PFSK-1 (cell line): ENCODE results near the gene BZW2.

Experiments
- FOXP2 ChIP-seq: optimal IDR thresholded peaks from 2 replicates; pipeline ENCODE3; 2011; ENCODE audit warnings: borderline replicate concordance, control low read depth, inconsistent platforms; ENCODE audit not compliant: insufficient read depth; ENCODE audit errors: extremely low read length, extremely low read depth
- POLR2AphosphoS5 ChIP-seq: IDR thresholded peaks from 2 replicates; pipeline ENCODE4 v1.6.1; 2012; ENCODE audit warnings: low read depth, mild to moderate bottlenecking, control low read depth, low read length, moderate library complexity
- SIN3A ChIP-seq: IDR thresholded peaks from 2 replicates; pipeline ENCODE4 v1.6.1; 2012; ENCODE audit warnings: mild to moderate bottlenecking, low read length, moderate library complexity, borderline replicate concordance; ENCODE audit not compliant: insufficient read depth
- TAF1 ChIP-seq: IDR thresholded peaks from 2 replicates; pipeline ENCODE4 v1.6.1; 2012; ENCODE audit warnings: low read length, control low read depth, borderline replicate concordance; ENCODE audit not compliant: insufficient read depth
- TF ChIP-seq, protein P1 (sequence below), 2 experiments: IDR thresholded peaks; 2 replicates each; pipeline versions ENCODE4 v1.6.1 to v1.8.0; 2011 to 2012; ENCODE audit warnings: low read depth in 2 of 2, low read length in 2 of 2, control low read depth in 1 of 2, inconsistent platforms in 1 of 2, mild to moderate bottlenecking in 1 of 2, moderate library complexity in 1 of 2; ENCODE audit not compliant: insufficient read depth in 1 of 2

BZW2 gene

DNA sequence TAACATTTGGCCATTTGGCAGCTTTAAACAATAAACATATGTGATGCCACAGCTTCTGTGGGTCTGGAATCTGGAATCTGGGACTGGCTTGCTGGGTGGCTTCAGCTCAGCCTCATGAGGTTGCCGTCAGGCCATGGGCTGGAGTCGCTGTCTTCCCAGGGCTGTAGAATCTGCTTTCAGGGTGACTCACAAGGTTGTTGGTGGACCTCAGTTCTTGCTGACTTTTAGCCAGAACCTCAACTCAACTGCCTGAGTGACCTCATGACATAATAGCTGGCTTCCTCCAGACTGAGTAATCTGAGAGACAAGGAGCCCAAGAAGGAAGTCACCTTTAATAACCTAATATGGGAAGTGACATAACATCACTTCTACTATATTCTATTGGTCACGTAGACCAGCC, 63.0 kb downstream of the BZW2 start:
- peak; percentile 30; the same call in 1 of the 2 replicates for TF ChIP-seq POLR2AphosphoS5
- TF ChIP-seq FOXP2, result no peak
- TF ChIP-seq TAF1, result no peak
- TF ChIP-seq, protein P1, sequence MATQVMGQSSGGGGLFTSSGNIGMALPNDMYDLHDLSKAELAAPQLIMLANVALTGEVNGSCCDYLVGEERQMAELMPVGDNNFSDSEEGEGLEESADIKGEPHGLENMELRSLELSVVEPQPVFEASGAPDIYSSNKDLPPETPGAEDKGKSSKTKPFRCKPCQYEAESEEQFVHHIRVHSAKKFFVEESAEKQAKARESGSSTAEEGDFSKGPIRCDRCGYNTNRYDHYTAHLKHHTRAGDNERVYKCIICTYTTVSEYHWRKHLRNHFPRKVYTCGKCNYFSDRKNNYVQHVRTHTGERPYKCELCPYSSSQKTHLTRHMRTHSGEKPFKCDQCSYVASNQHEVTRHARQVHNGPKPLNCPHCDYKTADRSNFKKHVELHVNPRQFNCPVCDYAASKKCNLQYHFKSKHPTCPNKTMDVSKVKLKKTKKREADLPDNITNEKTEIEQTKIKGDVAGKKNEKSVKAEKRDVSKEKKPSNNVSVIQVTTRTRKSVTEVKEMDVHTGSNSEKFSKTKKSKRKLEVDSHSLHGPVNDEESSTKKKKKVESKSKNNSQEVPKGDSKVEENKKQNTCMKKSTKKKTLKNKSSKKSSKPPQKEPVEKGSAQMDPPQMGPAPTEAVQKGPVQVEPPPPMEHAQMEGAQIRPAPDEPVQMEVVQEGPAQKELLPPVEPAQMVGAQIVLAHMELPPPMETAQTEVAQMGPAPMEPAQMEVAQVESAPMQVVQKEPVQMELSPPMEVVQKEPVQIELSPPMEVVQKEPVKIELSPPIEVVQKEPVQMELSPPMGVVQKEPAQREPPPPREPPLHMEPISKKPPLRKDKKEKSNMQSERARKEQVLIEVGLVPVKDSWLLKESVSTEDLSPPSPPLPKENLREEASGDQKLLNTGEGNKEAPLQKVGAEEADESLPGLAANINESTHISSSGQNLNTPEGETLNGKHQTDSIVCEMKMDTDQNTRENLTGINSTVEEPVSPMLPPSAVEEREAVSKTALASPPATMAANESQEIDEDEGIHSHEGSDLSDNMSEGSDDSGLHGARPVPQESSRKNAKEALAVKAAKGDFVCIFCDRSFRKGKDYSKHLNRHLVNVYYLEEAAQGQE (IDR thresholded peaks at IDR 0.05; ENCODE audit: insufficient read depth in 1 of 2, low read depth in 2 of 2, low read length in 2 of 2), result no peak
- TF ChIP-seq SIN3A, result no peak

DNA sequence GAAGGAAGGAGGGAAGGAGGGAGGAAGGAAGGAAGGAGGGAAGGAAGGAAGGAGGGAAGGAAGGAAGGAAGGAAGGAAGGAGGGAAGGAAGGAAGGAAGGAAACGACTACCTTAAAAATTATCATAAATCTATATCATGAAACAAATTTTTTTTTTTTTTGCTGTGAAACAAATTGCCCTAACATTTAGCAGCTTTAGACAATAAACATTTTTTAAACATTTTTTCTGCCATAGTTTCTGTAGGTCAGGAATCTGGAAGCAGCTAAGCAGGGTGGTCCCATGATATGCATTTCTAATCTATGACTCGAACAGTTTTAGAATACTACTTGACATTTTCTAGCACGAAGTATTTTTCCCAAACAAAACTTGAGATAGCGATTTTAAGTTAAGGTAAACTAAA, 64.7 kb downstream of the BZW2 start:
- TF ChIP-seq FOXP2, result no peak
- no peak for TF ChIP-seq TAF1
- no peak for TF ChIP-seq SIN3A
- TF ChIP-seq POLR2AphosphoS5, result no peak
- TF ChIP-seq, protein P1 (IDR thresholded peaks at IDR 0.05; ENCODE audit: insufficient read depth in 1 of 2, low read depth in 2 of 2, low read length in 2 of 2), result no peak

DNA sequence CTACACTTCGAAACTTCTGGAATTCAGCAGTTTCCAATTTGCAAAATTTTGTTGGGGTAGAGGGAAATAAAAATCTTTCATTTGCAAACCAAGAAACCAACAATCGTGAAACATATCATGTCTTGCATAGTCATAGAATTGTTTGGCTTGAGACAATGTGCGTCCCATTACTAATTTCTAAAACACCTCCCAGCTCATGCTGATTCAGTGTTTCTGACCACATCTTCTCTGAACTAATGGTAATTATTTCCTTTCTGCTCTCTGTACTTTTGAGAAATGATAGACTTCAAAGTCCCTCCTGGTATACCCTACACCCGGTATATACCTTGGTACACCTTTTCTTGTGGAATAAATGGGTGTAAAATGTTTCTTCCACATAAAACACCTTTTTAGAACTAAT, 65.7 kb downstream of the BZW2 start:
- no peak for TF ChIP-seq FOXP2
- no peak for TF ChIP-seq POLR2AphosphoS5
- TF ChIP-seq TAF1, result no peak
- TF ChIP-seq, protein P1 (IDR thresholded peaks at IDR 0.05; ENCODE audit: insufficient read depth in 1 of 2, low read depth in 2 of 2, low read length in 2 of 2), result no peak
- no peak for TF ChIP-seq SIN3A

DNA sequence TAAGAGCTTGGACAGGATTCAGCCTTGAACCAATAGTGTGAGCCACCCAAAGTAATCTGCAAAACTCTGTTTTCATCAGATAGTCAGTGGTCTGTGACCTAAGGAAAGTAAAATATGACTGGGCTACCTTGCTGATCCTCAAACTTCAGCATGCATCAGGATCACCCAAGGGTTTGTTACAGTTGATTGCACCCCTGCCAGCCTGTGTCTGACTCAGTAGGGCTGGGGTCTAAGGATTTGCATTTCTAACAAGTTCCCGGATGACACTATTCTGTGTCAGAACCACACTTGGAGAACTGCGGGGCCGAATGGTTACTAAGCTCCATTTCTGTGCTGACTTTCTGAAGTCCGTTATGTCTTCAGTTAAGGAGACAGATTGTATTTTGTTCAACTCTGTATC, 66.9 kb downstream of the BZW2 start:
- TF ChIP-seq FOXP2 (no peak), TAF1 (no peak), POLR2AphosphoS5 (no peak), SIN3A (no peak)
- TF ChIP-seq, protein P1 (IDR thresholded peaks at IDR 0.05; ENCODE audit: insufficient read depth in 1 of 2, low read depth in 2 of 2, low read length in 2 of 2), result no peak

DNA sequence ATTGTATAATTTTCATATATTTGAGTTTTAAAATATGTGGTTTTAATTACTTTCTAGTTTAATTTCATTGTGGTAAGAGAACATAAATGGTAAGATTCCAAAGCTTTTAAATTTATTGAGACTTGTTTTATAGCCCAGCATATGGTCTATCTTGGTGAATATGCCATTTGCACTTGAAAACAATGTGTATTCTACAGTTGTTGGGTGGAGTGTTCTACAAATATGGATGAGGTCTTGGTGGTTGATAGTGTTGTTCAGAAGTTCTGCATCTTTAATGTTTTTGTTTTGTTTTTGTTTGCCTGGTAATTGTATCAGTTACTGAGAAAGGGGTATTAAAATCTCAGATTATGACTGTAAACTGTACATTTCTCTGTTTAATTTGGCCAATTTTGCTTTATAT, 69.9 kb downstream of the BZW2 start:
- TF ChIP-seq FOXP2, result no peak
- no peak for TF ChIP-seq SIN3A
- no peak for TF ChIP-seq POLR2AphosphoS5
- no peak for TF ChIP-seq TAF1
- TF ChIP-seq, protein P1 (IDR thresholded peaks at IDR 0.05; ENCODE audit: insufficient read depth in 1 of 2, low read depth in 2 of 2, low read length in 2 of 2), result no peak
